Transverse colon (tissue), 4 donors: ENCODE data around the gene SRRM4.

Experiments
- CTCF ChIP-seq, 5 experiments: fragments of 200-600 bp in 3 of 5; fragments of 450-650 bp in 2 of 5; sonication (generic) in 3 of 5; IDR thresholded peaks; 1 replicate in 2 of 5; 2 replicates in 3 of 5; pipeline ENCODE4 v1.5.1; 2016 to 2017; ENCODE audit warnings: antibody characterized with exemption in 5 of 5, inconsistent platforms in 3 of 5, mild to moderate bottlenecking in 2 of 5, moderate library complexity in 1 of 5
- POLR2AphosphoS5 ChIP-seq, 3 donors: sonication (generic); formaldehyde crosslinking; IDR thresholded peaks; one replicate each; pipeline ENCODE4 v1.6.1; 2016; ENCODE audit warnings: antibody characterized with exemption in 3 of 3

- TF ChIP-seq POLR2AphosphoS5 (IDR thresholded peaks at IDR 0.05) (no peak), CTCF (IDR thresholded peaks at IDR 0.05) (no peak)
Observed at GRCh38 chr12:119060847-119061796, 79.8 kb downstream of the SRRM4 start.
